Stimulated activated CD4-positive, alpha-beta T cell treated with anti-CD3 and anti-CD28 coated beads, TNF-alpha, amount 100 ng/mL, for 24 hours (primary cell): ENCODE data around the gene TMEM235.
"Not testable (repeated sequence)": the region's sequence is repeated elsewhere in the genome, so short reads cannot be mapped to it uniquely, and the experiment has no call there.

Source experiments
- DNase-seq, 3 experiments: peaks; one replicate each; pipeline ENCODE4 v3.0.0-alpha.2; 2020; ENCODE audit warnings: low read depth in 3 of 3

The TMEM235 gene

DNA sequence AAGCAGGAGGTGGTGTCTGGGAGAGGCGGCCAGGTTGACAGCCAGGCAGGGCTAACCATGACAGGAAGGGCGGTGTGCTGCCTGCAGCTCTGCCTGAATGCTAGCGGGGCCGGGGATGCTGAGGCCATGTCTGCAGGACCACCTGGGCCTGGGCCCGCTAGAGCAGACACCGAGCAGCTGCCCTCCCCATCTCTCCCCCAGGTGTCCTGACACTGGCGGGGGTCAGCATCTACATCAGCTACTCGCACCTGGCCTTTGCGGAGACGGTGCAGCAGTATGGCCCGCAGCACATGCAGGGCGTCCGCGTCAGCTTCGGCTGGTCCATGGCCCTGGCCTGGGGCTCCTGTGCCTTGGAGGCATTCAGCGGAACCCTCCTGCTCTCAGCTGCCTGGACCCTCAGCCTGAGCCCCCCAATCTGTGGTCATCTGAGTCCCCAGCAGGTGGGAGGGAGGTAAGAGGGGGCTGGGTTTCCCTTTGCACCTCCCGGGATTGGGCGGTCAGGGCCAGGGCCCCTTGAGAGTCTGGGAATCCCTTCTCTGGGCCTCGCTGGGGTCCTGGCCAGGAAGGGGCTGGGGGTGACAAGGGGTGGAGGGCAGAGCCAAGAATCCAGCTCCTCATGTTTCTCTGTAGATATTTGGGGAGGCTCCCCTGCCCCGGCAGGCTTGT, 7.5 kb downstream of the TMEM235 start:
- DNase-seq: no peak

DNA sequence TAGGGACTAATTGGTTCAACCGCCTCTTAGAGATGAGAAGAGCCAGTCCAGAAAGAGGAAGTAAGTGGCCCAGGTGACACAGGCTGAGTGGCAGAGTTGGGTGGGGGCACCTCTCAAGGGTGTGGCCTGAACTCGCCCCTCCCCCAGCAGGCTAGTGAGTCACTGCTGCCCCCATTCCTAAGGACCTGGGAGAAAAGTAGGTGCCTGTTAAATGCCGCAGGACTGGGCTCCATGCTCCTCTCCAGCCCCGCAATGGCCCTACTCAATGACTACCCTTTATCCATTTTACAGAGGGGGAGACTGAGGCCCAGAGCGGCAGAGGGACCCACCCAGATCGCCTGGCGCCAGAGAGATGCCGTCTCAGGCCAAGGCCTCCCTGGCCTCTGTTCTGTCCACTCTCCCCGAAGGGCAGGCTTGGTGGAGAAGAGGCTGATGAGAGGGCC, 8.1 kb downstream of the TMEM235 start:
- no peak for DNase-seq

DNA sequence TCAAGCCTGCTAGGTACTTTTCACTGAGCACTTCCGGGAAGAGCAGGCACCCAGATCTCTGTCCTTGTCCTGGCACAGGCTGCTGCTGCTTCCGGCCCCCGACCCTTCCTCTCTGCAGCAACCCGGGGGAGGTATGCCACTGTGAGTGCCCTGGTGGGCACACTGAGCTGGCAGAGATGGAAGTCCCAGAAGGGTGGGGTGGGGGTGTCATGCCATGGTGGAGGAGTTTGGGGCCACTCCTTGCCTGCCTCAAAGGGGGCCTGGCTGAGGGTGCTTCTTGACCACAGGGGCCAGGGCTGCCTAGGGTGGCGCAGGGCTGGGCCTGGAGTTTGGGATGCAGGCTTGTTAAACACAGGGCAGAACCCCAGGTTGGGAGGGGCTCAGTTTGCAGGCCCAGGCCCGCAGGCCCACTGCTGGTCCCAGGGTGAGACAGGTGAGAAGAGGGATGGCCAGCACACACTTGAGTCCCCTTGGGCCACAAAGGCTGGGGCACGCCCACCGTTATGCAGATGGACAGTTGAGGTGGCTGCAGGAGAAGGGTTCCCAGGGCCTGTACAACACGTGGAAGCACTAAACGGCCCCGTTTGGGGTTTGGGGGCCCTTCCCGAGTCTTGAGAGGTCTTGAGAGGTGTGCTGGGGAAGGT, 8.7 kb downstream of the TMEM235 start:
- no peak for DNase-seq

DNA sequence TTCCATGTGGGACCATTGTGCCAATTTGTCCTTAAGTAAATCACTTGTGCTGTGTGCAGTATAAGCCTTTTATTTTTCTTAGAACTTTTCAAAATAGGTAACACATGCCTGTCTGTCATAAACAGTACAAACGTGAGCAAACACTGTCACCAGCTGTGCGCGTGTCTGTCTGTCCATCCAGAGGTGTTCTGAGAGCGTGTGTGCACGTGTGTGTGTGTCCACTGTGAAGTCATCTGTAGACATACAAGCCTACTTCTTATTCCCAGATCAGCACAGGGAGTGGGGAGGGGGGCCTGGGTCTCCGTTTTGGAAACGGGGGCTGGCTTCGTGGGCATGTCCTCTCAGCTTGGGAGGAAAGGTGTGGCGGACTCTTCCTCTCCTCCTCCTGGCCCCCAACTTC, 9.4 kb downstream of the TMEM235 start:
- DNase-seq: no peak

DNA sequence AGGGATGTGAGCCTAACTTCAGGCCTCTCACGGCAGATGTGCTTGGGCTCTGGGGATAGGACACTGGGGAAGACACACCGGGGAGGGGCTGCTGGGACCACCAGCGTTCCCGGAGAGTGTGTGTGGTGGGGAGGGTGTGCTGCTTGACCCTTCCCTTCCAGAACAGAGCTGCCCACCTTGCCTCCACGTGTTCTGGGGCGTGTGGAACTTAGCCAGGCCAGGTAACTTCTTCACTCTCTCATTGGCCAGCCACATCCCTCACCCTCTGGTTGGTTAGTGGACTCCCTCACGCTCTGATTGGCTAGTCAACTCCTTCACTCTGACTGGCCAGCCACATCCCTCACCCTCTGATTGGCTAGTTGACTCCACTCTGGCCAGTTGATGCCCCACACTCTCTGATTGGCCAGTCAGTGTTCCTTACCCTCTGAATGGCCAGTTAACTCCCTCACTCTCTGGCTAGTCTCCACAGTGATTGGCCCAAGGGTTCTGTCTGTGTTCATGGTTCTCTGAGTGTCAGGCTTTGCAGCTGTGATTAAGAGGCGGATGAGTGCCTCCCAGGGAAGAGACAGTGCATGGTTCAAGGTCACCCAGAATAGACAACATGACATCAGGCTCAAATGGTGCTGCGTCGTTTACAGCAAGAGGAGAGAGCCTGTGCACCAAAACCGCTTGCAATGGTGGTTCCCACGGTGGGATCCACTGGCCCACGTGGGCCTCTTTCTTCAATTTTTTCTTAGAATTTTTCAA, 10.0 kb downstream of the TMEM235 start:
- DNase-seq: no peak

DNA sequence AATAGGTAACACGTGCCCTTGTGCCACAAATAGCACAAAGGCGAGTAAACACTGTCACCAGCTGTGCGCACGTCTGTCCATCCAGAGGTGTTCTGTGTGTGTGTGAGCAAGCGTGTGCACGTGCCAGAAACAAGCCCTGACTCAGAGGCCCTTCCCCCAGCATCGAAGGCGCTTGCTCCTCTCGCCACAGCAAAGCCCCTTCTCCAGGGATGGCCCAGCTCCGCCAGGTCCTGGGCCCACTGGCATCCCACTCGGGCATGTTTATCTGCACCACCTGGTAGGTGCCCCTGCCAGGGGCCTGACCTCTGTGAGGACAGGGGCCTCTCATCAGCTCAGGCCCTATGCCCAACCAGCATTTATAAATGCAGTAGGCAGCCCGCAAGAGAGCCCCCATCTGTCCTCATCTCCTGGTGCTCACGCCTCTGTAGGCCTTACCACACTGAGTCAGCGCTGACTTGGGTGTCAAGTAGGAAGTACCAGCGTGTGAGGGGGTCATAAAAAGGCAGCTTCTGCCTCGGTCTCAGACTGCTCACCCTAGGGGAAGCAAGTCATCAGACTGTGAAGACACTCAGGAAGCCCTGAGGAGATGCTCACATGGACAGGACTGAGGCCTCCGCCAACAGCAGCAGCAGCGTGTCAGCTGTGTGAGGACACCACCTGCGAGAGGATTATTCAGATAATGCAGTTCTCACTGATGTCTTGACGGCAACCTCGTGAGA, 10.8 kb downstream of the TMEM235 start:
- no peak for DNase-seq

DNA sequence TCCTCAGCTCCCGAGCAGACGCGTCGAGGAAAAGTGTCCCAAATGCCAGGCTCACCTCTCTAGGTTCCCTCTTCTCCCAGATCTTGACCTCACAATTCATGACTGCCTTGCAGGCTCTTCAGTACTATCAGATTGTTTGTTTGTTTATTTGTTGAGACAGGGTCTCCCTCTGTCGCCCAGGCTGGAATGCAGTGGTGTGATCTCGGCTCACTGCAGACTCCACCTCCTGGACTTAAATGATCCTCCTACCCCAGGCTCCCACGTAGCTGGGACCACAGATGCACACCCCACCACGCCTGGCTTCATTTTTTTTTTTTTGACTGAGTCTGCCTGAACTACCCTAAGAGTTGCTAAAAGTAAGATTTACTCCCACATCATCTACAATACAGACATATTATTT, 15.9 kb downstream of the TMEM235 start:
- DNase-seq: no peak

DNA sequence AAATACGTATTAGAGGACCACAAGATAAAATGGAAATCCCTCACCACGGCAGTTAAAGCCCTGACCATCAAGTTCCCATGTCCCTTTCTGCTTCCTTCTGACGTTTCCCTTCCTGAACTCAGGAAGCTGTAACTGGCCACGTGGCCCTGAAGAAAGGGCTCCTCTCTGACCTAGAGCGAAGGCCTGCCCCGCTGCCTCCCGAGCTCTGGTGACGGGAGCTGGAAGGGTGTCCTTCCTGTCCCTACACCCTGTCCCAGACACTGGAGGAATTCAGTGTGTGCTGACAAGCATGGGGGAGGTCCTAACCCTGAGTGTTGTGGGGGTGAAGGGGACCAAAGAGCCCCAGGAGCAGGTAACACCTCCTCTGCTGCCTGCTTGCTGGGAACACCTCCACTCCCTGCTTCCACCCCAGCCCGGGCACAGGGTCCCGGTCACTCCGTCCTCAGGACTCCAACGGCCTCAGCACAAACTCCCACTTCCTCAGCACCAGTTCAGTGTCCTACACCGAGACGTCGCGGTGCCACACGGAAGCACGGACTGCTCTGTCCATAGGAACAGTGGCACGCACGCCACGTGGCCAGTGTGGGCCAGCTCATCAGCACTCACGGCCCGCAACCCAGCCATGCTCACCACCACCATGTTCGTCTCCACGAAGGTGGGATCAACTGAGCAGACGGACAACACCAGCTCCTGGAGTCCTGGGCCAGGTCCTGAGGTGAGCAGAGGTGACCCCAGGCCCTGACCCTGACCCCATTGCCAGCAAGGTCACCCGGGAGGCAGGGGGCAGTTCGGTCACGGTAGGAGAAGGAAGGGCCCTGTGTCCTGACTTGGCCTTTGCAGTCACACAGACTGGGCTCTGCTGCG, 16.9 kb downstream of the TMEM235 start:
- DNase-seq: no peak

DNA sequence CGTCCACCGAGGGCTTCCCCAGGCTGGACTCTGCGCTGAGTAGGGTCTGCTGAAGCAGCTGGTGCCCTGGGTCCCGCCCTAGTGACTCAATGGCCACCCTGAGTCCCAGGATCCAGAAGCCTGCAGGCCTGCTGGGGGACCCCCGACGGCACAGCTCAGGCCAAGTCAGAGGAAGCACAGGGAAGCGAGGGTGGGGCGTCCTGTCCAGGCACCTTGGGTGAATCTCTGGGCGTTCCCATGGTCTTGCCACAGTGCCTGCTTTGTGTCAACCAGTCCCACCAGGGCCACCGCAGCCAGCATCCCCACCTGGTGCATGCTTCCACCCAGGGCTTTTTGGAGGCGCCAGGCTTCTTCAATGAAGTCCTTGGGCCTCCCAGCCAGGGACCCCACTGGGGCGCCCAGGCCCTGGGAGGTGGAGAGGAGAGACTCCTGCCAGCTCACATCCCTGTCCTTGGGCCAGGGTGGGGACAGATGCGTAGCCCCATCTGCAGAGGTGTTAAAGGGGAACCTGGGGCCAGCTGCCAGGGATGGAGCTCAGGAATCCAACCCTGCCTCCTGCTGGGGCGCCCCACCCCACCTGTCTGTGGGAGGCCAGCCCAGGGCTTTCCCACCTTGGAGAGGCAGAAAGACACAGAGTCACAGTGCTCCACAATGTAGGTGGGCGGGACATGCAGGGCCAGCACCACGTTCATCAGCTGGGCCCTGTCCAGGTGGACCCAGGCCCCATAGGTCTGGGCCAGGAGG, 17.8 kb downstream of the TMEM235 start:
- DNase-seq: no peak

DNA sequence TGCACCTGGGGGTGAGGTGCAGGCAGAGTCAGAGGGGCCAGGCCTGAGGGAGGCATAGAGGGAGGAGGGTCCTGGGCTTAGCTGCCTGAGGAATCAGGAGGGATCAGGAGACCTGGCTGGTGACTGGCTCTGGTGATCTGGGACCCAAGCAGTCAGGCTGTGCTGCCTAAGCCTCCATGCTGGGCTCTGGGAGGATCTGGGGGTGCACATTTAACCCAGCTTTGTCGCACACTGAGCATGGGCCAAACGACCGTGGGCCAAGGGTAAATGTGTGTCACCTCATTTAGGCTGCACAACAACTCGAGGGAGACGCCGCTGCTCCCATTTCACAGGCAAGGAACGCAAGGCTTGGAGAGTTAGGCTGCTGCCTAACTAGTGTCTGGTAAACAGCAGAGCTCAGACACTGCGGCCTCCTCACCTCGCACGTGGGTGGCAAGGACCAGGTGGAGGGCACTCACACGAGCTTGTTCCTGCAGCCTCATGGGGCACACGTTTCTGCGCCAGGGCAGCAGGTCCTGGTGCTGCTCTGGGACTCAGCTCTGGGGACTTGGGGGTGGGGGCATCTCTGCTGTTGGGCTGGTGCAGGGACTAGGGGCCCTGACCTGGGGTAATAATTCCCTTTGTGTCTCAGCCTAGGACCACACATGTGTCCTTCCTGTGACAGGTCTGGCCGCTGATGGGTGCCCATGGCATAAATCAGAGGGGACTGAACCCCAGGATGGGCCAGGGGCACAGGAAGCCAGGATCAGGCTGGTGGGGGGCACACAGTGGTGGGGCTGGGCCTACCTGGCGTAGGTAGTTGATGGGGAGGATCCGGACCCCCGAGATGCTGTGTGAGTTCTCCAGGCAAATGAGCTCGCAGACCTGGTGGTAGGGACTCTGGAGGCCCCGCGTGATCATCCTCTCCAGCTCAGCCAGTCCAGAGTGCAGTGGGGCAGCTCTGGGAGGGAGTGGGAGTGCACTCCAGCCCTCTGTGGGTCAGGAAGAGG, 18.7 kb downstream of the TMEM235 start:
- no peak for DNase-seq

DNA sequence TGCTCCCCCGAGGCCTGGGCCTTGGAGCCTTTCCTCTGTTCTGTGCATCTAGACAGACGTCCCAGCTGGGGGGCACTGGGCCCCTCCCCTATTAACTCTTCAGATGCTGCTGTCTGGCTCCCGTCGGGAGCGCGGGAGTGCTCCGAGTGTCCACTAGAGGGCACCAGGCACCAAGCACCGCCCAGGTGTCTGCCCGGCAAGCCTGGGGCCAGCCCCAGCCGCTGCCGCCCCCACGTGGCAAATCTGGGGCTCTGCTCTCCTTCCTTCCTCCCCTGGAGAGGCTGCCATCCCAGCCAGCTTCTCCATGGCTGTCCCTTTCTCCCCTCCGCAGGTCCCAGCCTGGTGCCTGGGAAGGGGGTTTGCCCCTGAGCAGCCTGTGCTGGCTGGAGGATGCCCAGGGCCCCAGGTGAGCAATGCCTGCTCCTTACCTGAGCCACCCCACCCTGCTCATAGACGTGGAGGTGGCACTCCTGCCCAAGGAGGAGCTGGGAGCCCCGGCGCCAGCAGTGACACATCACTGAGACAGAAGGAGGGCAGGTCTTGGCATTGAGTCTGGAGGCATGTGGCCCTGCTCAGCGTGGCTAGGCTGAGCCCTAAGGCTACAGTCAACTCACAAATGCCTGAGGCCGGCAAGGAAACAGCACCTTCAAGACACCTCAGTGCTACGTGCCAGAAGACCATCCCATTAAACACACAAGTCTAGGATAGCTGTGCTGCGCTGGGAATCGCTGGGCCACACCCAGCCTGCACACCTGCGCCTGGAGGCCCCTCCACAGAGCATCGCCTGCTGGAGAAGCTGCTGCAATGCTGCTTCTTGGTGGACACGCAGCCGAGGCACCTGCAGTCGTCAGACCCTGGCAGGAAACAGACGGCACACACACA, 19.7 kb downstream of the TMEM235 start:
- peak; percentile 70 to 88 (median 72) for DNase-seq

DNA sequence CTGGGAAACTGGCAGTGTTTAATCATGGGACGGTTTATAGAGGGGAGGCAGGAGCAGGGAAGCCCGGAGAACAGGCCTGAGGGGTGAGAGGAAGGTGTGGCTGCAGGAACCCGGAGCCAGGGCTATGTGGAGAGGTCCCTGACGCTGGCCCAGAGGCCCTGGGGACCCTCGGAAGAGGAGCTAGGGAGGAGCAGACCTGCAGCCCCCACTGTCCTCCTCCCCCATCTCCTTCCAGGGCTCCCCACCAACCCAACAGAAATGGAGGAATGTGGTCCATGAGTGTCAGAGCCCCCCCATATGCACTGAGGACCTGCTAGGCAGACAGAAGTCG, 20.3 kb downstream of the TMEM235 start:
- no peak for DNase-seq

DNA sequence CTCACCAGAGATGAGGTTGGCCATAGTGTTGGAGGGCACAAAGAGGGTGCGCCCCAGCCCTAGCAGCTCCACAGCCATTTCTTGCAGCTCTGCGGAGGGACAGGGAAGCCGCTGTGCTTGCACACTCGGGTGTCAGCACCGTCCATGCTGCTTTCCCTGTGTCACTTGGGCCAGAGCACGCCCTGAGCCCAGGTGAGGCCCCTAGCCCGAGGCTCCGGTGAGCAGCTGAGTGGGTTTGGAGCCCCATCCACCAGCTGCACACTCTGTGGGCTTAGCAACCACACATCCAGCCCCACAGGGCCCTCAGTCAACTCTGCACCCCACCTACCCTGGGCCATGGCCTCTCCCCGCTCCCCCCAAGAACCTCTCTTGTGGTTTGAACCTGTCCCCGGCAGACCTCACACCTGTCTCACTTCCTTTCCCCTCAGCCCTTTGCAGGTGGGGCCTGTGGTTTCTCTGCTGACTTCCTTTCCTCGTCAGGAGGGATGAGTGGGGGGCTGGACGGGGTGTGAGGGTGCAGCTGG, 20.7 kb downstream of the TMEM235 start:
- DNase-seq: no peak

DNA sequence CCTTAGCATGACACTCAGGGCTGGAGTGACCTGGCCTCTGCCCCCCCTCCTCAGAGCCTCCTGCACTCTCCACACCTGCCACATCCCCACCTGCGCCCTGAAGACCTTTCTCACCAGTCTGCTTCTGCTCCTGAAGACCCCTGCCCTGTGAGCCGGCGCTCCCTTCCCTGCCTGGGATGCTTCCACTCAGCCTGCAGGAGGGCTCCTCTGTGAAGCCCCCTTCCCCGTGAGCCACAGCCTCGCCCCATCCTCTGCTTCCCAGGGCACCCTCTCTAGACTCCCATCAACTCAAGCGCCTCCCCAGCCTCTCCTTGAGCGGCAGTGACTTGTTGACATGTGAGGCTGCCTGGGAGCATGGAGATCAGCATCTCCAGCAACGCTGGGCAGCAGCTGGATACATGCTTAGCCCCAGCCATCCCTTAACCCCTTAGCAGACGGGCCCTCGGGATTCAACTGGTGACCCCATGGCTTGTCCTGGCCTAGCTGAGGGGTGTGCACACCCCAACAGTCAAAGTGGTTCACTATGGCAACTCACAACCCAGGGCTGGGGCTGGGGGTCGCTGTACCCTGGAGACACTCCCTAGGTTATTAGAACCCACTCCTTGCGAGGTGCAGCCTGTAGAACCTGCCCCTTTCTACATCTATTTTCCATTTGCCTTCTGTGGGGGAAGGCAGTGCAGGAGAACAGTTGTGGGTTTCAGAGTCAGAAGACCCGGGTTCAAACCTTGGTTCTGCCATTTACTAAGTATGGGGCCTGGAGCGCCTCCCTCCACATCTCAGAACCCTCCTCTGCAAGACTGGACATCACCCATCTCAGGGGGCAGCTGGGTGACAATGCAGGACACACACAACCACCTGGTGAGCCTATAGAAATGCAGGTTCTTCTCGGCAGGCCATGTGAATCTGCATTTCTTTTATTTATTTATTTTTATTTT, 21.5 kb downstream of the TMEM235 start:
- DNase-seq: no peak

DNA sequence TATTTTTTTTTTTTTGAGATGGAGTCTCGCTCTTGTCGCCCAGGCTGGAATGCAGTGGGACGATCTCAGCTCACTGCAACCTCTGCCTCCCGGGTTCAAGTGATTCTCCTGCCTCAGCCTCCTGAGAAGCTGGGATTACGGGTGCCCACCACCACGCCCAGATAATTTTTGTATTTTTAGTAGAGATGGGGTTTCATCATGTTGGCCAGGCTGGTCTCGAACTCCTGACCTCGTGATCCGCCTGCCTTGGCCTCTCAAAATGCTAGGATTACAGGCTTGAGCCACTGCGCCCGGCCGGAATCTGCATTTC, 22.2 kb downstream of the TMEM235 start:
- not testable (repeated sequence) for DNase-seq

DNA sequence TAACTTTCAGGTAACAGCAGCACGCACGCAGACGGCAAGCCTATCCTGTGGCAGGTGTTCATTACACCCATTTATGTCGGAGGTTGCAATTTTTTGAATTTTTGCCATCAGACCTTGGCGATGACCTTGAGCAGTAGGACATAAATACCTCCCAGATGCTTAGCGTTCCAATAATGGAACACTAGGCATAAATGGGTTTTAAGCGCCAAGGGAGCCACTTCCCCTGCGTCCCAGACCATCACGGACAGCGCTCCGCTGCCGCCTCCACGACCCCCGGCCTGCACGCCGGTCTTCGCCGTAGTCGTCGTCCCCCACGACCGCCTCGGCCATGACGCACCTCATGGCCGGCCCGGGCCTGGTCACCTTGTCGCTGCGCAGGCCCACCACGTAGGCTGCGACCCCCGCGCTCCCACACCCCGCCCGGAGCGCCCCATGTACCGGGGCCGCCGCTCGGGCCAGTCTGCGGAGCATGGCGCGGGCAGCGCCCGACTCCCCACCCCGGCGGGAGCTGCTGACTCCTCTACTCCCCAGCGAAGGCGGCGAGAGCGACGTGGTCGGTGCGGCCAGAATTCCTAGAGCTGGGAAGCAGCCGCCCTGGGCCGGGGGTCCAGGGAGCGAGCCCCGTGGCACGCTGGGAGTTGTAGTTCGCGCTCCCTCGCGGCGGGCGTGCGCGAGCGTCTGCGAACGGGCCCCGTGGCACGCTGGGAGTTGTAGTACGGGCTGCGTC, 22.7 kb downstream of the TMEM235 start:
- peak; percentile 65 to 83 (median 67) for DNase-seq
